Measurements from ENCODE around the gene SLAIN2.

Gene SLAIN2

DNA sequence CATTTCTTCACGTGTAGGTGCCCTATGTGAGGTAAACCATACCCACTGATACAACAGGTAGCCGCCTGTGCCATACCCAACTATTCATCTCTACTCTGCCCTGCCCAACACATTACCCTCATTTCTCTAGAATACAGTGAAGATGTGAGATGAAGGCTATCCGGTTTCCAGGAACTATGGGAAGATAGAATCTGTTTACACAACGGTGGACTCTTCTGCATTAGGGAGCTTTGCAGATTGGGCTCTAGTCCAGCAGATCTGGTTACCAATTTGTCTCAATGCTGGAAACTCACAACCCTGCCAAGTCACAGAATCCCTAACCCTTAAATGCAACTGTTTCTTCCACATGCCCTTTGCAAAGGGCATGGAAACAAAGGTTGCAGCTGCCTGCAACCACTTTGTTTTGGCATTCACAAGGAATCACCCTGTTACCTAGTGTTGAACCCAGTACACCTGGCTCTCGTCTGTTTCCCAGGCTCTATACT is 6.4 kb upstream of the SLAIN2 start:
- DNase-seq: no peak

DNA sequence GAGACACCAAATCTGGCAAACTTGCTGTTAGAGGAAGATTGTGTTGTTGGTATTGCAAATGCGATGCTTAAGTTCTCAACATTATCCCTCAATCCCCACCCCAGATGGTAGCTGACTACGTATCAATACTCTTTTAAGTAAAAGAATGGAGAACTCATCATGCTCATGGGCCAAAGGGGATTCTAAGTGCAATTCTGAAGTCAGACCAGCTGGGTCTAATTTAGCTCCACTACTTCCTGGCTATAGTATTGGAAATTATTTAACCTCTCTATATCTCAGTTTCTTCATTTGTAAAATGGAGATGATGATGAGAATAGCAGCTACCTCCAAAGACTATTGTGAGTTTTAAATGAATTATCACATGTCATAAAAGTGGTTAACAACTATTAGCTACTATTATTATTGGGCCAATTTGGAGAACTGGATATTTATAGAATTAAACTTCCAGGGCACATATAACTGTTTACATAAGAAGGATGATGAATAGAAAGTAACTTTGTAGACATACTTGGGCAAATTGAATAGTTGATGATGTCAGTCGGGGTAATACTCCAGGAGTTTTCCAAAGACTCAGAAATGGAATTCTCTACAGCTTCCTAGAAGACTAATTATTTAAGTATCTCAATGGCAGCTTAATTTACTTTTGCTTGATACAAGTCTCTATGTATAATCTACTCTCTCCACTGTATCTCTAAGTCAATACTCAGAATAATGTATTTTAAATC is 5.0 kb upstream of the SLAIN2 start:
- no peak for DNase-seq

DNA sequence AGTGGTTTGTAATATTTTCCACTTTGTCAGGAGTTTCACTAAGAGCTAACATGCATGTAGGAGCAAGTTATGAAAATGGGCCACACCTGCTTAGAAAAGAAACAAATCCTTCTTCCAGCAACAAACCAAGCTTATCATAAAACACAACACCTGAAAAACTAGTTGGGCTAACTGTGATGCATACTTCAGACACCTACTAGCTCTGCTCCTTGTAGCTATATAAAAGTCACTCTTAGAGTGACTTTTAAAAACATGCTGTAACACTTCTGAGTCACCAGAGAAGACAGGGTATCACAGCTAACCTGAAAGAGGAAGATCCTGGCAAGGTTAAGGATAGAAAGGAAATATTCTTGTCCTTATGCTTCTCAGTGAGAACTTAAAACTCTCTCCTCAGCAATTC is 3.6 kb upstream of the SLAIN2 start:
- no peak for DNase-seq

GRCh38 chr4:48339642-48340041 is 1.7 kb upstream of the SLAIN2 start:
- DNase-seq: no peak

DNA sequence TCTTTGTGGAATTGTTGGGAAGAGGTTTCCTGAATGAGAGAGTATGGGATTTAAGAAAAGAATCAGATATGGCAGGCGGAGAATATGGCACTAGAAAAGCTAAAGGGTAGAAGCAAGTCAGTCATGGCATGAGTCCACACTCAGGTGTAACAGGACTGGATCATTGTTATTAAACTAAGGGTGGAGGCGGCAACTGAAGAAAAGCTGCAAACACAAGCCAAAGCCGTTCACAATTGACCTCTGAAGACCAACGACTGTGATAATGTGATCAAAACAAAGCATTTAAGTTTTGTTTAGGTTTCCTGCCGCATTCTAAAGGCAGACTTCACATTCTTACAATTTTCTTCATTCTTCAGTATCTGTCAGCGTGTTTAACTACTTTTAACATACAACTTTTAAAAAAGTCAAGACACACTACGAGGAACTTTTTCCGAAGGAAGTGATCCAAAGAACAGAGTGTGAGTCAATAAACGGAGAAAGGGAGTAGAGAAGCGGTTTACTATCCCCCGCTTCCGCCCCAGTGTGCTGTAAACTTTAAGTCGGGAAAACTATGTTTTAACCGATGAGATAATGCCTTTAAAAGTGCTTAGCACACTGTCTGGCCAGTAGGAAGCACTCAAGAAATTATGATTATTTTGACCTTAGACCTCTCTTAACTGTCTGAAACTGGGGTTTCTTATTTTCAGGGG is 909 bp upstream of the SLAIN2 start:
- no peak for DNase-seq

DNA sequence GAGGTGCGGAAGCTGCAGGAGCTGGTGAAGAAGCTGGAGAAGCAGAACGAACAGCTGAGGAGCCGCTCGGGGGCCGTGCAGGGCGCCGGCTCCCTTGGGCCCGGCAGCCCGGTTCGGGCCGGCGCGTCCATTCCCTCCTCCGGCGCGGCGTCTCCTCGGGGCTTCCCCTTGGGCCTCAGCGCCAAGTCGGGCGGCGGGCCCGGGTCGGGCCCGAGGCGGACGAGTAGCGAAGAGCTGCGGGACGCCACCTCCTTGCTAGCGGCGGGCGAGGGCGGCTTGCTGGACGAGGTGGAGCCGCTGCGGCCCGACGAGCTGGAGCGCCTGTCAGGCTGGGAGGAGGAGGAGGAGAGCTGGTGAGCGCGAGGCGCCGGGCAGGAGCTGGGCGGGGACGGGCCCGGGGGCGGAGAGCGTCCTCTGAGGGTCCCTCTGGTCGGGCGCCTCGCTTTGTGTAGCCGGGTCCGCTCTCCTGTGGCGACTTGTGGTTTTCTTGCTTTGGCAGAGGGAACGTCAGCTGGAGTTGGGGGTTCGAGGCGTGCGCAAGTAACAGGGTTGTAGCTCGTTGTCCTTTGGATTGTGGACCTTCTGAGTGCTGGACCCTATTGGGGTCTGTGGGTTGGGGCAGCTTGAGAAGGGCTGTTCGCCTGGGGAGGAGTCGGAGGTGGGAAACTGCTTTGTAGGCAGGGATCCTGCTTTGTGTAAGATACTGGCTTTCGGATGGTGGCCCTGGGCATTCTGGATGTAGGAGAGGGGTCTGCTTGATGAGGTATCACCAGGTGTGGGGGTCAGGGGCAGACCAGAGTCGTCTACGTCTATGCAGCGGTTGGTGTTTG is 662 bp downstream of the SLAIN2 start:
- peak; percentile 55 for DNase-seq

GRCh38 chr4:48342606-48342880 is 1.2 kb downstream of the SLAIN2 start:
- no peak for DNase-seq

GRCh38 chr4:48343035-48343434 is 1.7 kb downstream of the SLAIN2 start:
- no peak for DNase-seq

- no peak for DNase-seq
Observed at GRCh38 chr4:48343551-48343950, 2.2 kb downstream of the SLAIN2 start.

GRCh38 chr4:48345542-48345941 is 4.2 kb downstream of the SLAIN2 start:
- no peak for DNase-seq

DNA sequence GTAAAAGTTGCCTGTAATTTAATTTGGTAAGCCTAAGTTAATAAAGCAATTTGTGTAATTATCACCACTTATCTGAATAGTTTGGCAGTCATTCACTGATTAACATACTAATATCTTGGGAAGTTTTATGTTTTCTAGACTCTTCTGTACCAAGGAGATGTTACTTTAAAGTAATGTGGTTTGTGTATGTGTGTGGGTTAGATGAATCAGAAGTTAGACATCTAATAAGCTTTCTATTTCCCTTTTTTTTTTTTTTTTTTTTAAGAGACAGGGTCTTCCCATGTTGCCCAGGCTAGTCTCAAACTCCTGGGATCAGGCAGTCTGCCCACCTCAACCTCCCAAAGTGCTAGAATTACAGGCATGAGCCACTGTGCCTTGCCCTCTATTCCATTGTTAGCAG is 5.3 kb downstream of the SLAIN2 start:
- DNase-seq: no peak

DNA sequence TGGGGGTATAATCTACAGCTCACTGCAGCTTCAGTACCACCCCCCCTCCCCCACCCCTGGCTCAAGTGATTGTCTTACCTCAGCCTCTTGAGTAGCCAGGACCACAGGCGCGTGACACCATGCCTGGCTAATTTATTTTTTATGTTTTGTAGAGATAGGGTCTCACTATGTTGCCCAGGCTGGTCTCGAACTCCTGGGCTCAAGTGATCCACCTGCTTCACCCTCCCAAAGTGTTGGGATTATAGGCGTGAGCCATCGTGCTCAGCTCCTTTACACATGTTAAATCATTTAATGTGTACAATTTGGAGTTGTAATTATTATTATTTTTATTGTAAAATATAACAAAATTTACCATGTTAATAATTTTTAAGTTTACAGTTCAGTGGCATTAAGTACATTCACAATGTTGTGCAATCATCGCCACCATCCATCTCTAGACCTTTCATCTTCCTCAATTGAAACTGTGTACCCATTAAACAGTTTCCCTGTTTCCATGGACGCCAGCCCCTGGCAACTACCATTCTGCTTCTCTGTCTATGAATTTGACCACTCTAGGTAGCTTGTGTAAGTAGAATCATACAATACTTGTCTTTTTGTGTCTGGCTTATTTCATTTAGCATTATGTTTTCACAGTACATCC is 6.1 kb downstream of the SLAIN2 start:
- no peak for DNase-seq

DNA sequence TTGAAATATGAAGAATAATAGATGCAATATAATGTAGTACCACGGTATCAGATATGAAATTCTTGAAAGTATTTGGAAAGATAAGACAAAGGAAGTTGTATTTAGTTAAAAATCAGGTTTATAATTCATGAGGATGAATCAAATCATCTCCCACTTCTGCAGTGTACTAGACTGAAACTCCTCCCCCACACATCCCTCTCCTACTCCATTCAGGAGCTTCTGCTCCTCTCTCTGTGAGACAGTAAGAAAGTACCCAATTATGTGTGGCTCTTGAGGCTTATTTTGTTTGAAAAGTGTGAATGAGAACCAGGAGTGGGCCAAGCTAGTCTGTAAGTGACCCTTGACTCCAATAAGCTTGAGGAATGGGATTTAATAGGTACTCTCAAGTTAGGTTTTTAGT is 9.5 kb downstream of the SLAIN2 start:
- no peak for DNase-seq

GRCh38 chr4:48352793-48353192 is 11.5 kb downstream of the SLAIN2 start:
- no peak for DNase-seq

- no peak for DNase-seq
Observed at GRCh38 chr4:48356355-48356754, 15.0 kb downstream of the SLAIN2 start.

- no peak for DNase-seq
Observed at GRCh38 chr4:48360285-48361011, 19.1 kb downstream of the SLAIN2 start.

GRCh38 chr4:48361012-48361400 is 19.7 kb downstream of the SLAIN2 start:
- DNase-seq: no peak

- DNase-seq: no peak
Observed at GRCh38 chr4:48366611-48367010, 25.3 kb downstream of the SLAIN2 start.

DNA sequence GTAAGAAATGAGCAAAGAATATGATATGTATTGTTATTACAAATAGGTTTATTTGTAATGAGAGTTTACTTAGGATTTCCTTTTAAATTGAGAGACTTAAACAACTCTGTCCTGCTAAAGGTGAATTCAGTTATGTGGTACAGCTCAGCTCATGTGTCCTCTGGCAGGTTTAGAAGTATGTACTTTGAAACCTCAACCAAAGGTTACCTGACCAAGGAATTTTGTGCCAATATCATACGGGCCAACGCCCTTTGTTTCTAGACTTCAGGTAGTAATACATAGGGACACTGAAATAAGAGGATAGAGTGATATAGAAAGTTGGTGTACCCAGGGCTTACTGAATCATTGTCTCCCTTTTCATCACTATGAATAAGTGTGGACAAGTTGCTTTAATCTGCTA is 25.7 kb downstream of the SLAIN2 start:
- DNase-seq: no peak

GRCh38 chr4:48368389-48368788 is 27.1 kb downstream of the SLAIN2 start:
- no peak for DNase-seq

DNA sequence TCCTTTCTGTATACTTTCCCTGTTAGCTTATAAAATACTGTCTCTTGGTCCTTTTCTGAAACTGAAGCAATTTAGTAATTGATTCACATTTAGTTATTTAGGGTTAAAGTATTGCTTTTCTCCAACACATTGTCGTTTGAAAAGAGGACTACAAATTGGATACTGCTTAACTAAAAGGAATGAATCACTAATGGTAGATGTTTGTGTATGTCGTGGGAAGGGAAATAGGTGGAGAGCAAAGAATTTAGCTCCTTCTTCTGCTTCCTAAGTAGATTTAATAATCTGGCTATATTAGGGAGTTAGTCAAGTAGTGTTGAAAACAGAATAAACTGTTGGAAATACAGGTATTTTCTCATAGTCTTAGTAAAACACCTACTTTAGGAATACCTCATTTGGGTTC is 27.9 kb downstream of the SLAIN2 start:
- DNase-seq: no peak

DNA sequence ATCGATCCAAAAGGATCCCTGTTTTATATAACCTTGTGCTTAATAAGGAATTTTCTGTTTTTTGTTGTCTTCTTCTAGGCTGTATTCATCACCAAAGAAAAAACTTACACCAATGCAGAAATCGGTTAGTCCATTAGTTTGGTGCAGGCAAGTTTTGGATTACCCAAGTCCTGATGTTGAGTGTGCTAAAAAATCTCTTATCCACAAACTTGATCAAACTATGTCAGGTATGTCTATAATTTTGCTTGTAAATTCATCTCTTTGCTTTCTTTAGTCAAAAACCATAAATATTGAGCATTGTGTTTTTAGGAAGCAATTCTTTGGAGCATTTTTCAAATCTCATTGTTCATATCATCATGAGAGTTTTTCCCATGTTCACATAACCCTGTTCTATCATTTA is 28.4 kb downstream of the SLAIN2 start:
- no peak for DNase-seq
